Loucy (cell line): ENCODE measurements around the gene WDR48.

Experiments
- H2AFZ ChIP-seq: fragments of 200-600 bp; sonication (generic); 2 replicates; pipeline ENCODE4 v1.6.0; 2016; ENCODE audit warnings: antibody characterized with exemption, mild to moderate bottlenecking, low read length, moderate library complexity
- H3F3A ChIP-seq: fragments of 200-600 bp; 2 replicates; pipeline ENCODE4 v1.6.0; 2016; ENCODE audit warnings: antibody characterized with exemption, low read depth, mild to moderate bottlenecking
- H3K27me3 ChIP-seq: fragments of 200-600 bp; sonication (generic); 2 replicates; pipeline ENCODE4 v1.6.1; 2014; ENCODE audit warnings: low read length, mild to moderate bottlenecking; ENCODE audit not compliant: insufficient read depth, poor library complexity, severe bottlenecking
- H3K36me3 ChIP-seq: fragments of 200-600 bp; sonication (generic); 2 replicates; pipeline ENCODE4 v1.6.1; 2016; ENCODE audit warnings: low read length; ENCODE audit not compliant: insufficient read depth
- H3K4me1 ChIP-seq: fragments of 200-600 bp; sonication (generic); 2 replicates; pipeline ENCODE4 v1.5.1; 2014; ENCODE audit warnings: low read length, mild to moderate bottlenecking; ENCODE audit not compliant: insufficient read depth, poor library complexity, severe bottlenecking
- H3K4me2 ChIP-seq: fragments of 200-600 bp; sonication (generic); 2 replicates; pipeline ENCODE4 v1.6.0; 2014; ENCODE audit warnings: antibody characterized with exemption, low read length, low read depth, mild to moderate bottlenecking; ENCODE audit not compliant: poor library complexity, severe bottlenecking
- H3K4me3 ChIP-seq: fragments of 200-600 bp; sonication (generic); 2 replicates; pipeline ENCODE4 v1.5.1; 2014; ENCODE audit warnings: low read length, mild to moderate bottlenecking, mixed read lengths; ENCODE audit not compliant: poor library complexity, severe bottlenecking
- H3K79me2 ChIP-seq: fragments of 200-600 bp; sonication (generic); 2 replicates; pipeline ENCODE4 v1.6.1; 2014; ENCODE audit warnings: low read length; ENCODE audit not compliant: insufficient read depth
- H3K9ac ChIP-seq: fragments of 200-600 bp; sonication (generic); 2 replicates; pipeline ENCODE4 v1.6.0; 2014; ENCODE audit warnings: mild to moderate bottlenecking, low read depth, low read length, moderate library complexity; ENCODE audit not compliant: poor library complexity, severe bottlenecking
- H3K9me2 ChIP-seq: fragments of 200-600 bp; sonication (generic); replicated peaks from 2 replicates; pipeline ENCODE4 v1.6.1; 2016; ENCODE audit warnings: low read depth, low read length, mixed read lengths
- H3K9me3 ChIP-seq: fragments of 200-600 bp; sonication (generic); 2 replicates; pipeline ENCODE4 v1.6.1; 2014; ENCODE audit warnings: mild to moderate bottlenecking, antibody characterized with exemption, low read length, low read depth; ENCODE audit not compliant: insufficient read depth
- H4K20me1 ChIP-seq: fragments of 200-600 bp; sonication (generic); 2 replicates; pipeline ENCODE4 v1.6.0; 2014; ENCODE audit warnings: antibody characterized with exemption, low read length, mild to moderate bottlenecking; ENCODE audit not compliant: insufficient read depth, poor library complexity, severe bottlenecking
- CTCF ChIP-seq: fragments of 200-600 bp; sonication (generic); conservative IDR thresholded peaks from 2 replicates; pipeline ENCODE4 v1.5.1; 2014; ENCODE audit warnings: mild to moderate bottlenecking, antibody characterized with exemption, low read length
- EZH2phosphoT487 ChIP-seq: fragments of 200-600 bp; IDR thresholded peaks from 2 replicates; pipeline ENCODE4 v1.6.1; 2018; ENCODE audit warnings: antibody characterized with exemption, mild to moderate bottlenecking, moderate library complexity, borderline replicate concordance

Gene WDR48

GRCh38 chr3:39022286-39022630 is 29.6 kb upstream of the WDR48 start:
- Histone ChIP-seq H3K27me3 (peaks cover 4% of the 10 kb centered on the region), H2AFZ (no peak overlapping the region), H3K4me1 (no peaks in the 10 kb centered on the region), H3K9me2 (no peaks in the 10 kb centered on the region), H3K79me2 (no peaks in the 10 kb centered on the region), H3K9me3 (no peaks in the 10 kb centered on the region), H3K4me2 (no peak overlapping the region), H4K20me1 (no peaks in the 10 kb centered on the region), H3K9ac (no peak overlapping the region), H3K36me3 (no peaks in the 10 kb centered on the region), H3F3A (no peaks in the 10 kb centered on the region), H3K4me3 (no peak overlapping the region)
- TF ChIP-seq CTCF (no peak), EZH2phosphoT487 (no peak)

- Histone ChIP-seq H3F3A (no peaks in the 10 kb centered on the region), H3K36me3 (no peaks in the 10 kb centered on the region), H3K9me2 (no peaks in the 10 kb centered on the region), H3K9ac (no peak overlapping the region), H3K4me3 (no peak overlapping the region), H3K79me2 (no peaks in the 10 kb centered on the region), H3K27me3 (no peaks in the 10 kb centered on the region), H3K4me2 (no peak overlapping the region), H3K4me1 (no peaks in the 10 kb centered on the region), H2AFZ (no peak overlapping the region), H4K20me1 (no peaks in the 10 kb centered on the region), H3K9me3 (no peaks in the 10 kb centered on the region)
- no peak for TF ChIP-seq EZH2phosphoT487
- no peak for TF ChIP-seq CTCF
Observed at GRCh38 chr3:39024497-39024896, 27.3 kb upstream of the WDR48 start.

GRCh38 chr3:39025222-39025970 is 26.4 kb upstream of the WDR48 start:
- no peaks in the 10 kb centered on the region for H3K9me3 ChIP-seq
- no peaks in the 10 kb centered on the region for H3K79me2 ChIP-seq
- no peaks in the 10 kb centered on the region for H3K4me1 ChIP-seq
- no peak overlapping the region for H2AFZ ChIP-seq
- no peaks in the 10 kb centered on the region for H3K9me2 ChIP-seq
- no peaks in the 10 kb centered on the region for H3K36me3 ChIP-seq
- TF ChIP-seq EZH2phosphoT487 (no peak), CTCF (no peak)
- no peaks in the 10 kb centered on the region for H3F3A ChIP-seq
- no peak overlapping the region for H3K4me3 ChIP-seq
- H4K20me1 ChIP-seq: no peaks in the 10 kb centered on the region
- H3K9ac ChIP-seq: no peak overlapping the region
- no peak overlapping the region for H3K4me2 ChIP-seq
- no peaks in the 10 kb centered on the region for H3K27me3 ChIP-seq
